GM23248 (cell line): ENCODE data around the gene TBX18.

Experiments used
- EZH2 ChIP-seq: fragments of 200-600 bp; sonication (generic); IDR thresholded peaks from 2 replicates; pipeline ENCODE4 v1.6.1; 2018; ENCODE audit warnings: antibody characterized with exemption, mild to moderate bottlenecking; ENCODE audit not compliant: insufficient read depth, poor library complexity, severe bottlenecking
- EZH2phosphoT487 ChIP-seq: fragments of 200-600 bp; sonication (generic); IDR thresholded peaks from 2 replicates; pipeline ENCODE4 v1.6.1; 2018; ENCODE audit warnings: antibody characterized with exemption, moderate library complexity, mild to moderate bottlenecking, low read depth; ENCODE audit not compliant: insufficient read depth

DNA sequence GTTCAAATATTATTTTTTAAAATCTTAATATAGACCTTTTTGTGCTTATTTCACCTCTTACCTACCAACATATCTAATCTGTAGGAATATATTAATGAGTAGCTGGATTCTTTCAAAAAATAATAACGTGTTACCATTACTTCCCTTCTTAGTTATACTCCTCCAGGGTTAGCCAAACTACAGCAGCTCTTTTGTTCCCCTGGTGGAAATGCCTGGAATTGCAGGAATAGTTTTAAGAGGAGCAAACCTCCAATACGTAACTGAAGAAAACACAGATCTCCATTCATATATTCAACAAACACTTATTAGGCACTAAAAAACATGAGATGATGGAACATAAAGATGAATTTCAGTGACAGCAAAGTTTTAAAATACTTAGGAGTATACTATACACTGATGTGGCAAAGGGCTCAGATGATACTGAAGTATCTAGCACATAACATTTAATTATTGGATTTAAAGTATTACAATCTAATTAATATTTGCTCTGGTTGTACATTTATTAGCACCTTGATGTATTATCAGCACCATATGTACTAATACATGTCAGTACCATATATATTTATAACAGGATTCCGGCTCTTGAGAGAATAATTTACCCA, 78.3 kb downstream of the TBX18 start:
- no peak for TF ChIP-seq EZH2phosphoT487
- TF ChIP-seq EZH2: no peak
